Brain microvascular endothelial cell (primary cell): Measurements from ENCODE around the gene SLC12A6.

Experiments
- DNase-seq: peaks from one replicate; pipeline ENCODE4 v3.0.0-alpha.2; 2020
- H3K27ac ChIP-seq: fragments of 250-450 bp; sonication (Bioruptor Pico); 2 replicates; pipeline ENCODE4 v1.5.1; 2020; ENCODE audit warnings: mild to moderate bottlenecking, moderate library complexity
- H3K27me3 ChIP-seq: fragments of 250-450 bp; sonication (Bioruptor Pico); replicated peaks from 2 replicates; pipeline ENCODE4 v1.5.1; 2020; ENCODE audit warnings: mild to moderate bottlenecking
- H3K36me3 ChIP-seq: fragments of 250-450 bp; sonication (Bioruptor Pico); replicated peaks from 2 replicates; pipeline ENCODE4 v1.5.1; 2020; ENCODE audit warnings: mild to moderate bottlenecking
- H3K4me3 ChIP-seq: 2 replicates; pipeline ENCODE4 v1.5.1; 2011; ENCODE audit warnings: low read depth, mild to moderate bottlenecking, control low read depth, low read length, moderate library complexity
- in situ Hi-C: cut with HindIII; loops from 2 replicates; pipeline ENCODE4 v1.10.0; 2017; ENCODE audit warnings: low sequenced_read_pairs, low pct_ligation_motif_present
- TF ChIP-seq, protein P1 (sequence below): IDR thresholded peaks from 2 replicates; pipeline ENCODE4 v1.5.1; 2011; ENCODE audit warnings: low read depth, mild to moderate bottlenecking, moderate library complexity, low read length, control low read depth, inconsistent platforms; ENCODE audit errors: missing control alignments

Gene SLC12A6

DNA sequence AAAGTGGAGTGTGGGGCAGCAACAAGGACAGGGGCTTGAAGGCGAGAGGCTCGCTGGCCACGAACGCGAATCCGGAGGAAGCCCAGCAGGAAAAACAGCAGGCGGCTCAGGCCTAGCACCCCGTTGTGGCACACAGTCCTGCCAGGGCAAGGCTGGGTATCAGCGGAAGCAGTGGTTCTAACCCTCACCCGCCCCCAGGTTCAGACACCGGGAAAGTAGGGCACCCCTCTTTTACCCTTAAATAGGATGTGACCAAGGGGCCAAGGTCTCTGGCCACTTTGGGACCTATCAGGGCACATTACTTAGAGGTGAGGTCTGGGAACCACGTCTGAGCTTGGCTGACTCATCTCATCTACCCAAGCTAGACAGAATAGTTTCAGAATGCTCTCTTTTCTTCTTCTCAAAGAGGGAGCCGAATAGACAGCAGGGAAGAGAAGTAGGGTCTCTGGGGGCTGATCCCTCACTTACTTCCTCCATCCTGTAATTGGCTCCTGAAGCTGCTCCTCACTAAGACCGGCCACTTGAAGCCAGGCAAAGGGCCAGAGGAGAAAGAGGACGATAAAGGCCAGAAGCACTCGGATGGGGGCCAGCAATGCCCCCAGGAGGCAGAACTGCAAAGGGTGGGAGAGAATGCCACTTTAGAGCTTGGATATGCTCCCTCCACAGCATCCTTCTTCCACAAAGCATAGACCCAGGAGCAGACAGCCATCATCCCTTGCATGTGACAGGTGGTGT is 27.7 kb upstream of the SLC12A6 start:
- in situ Hi-C loops: no loop called here
- H3K4me3 ChIP-seq: peak overlapping the region; percentile 91

DNA sequence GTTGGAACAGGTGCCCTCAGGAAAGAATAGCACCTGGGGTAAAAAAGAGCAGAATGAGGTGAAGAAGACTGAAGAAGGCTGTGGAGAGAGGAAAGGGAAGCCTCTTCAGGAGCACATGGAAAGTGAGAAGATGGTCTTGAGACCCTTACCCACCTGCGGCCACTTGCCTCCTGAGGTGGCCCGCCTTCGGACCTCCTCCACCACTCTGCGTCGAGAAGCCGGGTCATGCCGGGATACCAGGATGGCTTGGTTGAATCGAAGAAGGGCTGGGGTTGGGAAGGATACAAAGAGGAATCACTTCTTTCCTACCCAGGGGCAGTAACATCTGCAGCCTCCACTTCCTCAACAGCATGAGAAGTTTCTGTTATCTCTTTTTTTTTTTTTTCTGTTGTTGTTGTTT is 26.5 kb upstream of the SLC12A6 start:
- Histone ChIP-seq H3K36me3 (peaks cover 39% of the 10 kb centered on the region), H3K4me3 (no peak overlapping the region), H3K27me3 (no peaks in the 10 kb centered on the region), H3K27ac (no peak overlapping the region)
- in situ Hi-C loops: no loop called here
- DNase-seq: no peak
- TF ChIP-seq, protein P1, sequence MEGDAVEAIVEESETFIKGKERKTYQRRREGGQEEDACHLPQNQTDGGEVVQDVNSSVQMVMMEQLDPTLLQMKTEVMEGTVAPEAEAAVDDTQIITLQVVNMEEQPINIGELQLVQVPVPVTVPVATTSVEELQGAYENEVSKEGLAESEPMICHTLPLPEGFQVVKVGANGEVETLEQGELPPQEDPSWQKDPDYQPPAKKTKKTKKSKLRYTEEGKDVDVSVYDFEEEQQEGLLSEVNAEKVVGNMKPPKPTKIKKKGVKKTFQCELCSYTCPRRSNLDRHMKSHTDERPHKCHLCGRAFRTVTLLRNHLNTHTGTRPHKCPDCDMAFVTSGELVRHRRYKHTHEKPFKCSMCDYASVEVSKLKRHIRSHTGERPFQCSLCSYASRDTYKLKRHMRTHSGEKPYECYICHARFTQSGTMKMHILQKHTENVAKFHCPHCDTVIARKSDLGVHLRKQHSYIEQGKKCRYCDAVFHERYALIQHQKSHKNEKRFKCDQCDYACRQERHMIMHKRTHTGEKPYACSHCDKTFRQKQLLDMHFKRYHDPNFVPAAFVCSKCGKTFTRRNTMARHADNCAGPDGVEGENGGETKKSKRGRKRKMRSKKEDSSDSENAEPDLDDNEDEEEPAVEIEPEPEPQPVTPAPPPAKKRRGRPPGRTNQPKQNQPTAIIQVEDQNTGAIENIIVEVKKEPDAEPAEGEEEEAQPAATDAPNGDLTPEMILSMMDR: no peak

More for the DNA sequence above, 27.7 kb upstream of the SLC12A6 start:
- no peak for DNase-seq
- Histone ChIP-seq H3K27ac (no peak overlapping the region), H3K27me3 (no peaks in the 10 kb centered on the region), H3K36me3 (peaks cover 32% of the 10 kb centered on the region)
- TF ChIP-seq, protein P1: no peak

DNA sequence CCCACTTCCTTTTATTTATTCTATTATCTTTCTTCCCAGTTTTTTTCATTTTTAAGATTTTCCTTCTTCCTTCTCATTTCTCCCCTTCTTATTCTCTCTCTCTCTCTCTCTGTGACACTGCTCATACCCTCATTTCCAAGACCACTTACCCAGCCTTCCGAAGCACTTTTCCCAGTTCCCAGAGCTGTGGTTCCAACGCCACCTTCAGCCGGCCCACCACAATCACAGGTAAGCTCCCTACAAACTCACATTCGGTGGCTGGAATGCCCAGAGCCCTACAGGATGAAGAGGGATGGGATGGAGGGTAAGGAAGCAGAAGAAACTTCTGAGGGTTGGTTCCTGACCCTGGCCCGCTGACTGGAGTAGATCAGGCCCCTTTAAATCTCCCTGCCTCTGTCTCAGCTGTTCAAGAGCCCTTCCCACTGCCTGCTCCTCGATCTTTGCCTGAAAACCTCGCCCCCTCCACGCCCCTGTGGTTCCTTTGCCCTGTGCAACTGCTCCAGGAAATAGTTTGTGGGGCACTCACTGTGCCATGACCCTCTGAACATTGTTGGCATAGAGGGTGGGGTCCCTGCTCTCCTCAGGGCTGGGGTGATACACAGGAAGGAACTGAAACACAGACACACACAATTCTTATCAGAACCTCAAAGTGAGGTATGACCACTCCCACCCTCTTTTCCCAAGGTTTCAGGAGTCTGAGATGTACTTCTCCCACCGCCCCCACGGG is 24.6 kb upstream of the SLC12A6 start:
- Histone ChIP-seq H3K27ac (no peak overlapping the region), H3K4me3 (no peak overlapping the region), H3K27me3 (no peaks in the 10 kb centered on the region), H3K36me3 (peaks cover 41% of the 10 kb centered on the region)
- in situ Hi-C loops: no loop called here
- TF ChIP-seq, protein P1: no peak
- DNase-seq: no peak

DNA sequence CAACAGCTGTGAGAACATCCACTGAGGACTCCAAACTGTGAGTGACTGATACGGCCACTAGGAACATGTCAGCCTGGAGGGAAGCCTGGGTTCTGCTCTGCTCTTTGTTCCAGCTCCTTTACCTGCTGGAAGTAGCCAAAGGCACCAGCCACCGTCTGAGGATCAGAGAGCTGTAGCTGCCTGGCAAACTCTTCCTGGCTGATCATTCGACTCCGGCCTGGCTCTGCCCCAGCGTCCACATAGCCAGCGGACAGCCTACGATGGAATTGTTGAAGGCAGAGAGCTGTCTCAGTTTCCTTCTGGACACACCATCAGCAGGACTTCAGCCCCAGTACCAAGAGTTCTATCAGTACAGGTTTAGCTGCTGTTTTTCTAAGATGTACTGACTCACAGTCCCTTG is 23.7 kb upstream of the SLC12A6 start:
- H3K36me3 ChIP-seq: peaks cover 41% of the 10 kb centered on the region
- H3K27ac ChIP-seq: no peak overlapping the region
- no peaks in the 10 kb centered on the region for H3K27me3 ChIP-seq
- TF ChIP-seq, protein P1: no peak
- no peak overlapping the region for H3K4me3 ChIP-seq
- no peak for DNase-seq
- in situ Hi-C loops: no loop called here

DNA sequence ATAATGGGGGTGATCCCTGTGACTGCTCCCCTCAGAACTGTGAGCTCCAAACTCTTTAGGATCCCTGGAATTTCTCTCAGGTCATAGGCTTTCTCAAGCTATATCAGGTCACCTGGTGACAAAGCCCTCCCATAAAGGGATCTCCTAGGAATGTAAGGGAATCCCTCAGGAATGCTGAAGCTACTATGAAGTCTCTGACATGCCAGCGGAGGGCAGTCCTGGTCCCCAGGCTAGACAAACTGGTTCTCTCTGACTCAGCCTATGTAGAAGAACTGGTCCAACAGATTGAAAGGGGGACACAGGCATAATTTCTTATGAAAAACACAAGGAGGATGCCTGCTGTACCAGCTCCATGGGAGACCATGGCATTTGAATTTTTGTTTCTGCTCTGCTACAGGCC is 22.7 kb upstream of the SLC12A6 start:
- TF ChIP-seq, protein P1: no peak
- Histone ChIP-seq H3K4me3 (no peak overlapping the region), H3K27ac (no peak overlapping the region), H3K27me3 (no peaks in the 10 kb centered on the region), H3K36me3 (peaks cover 43% of the 10 kb centered on the region)
- in situ Hi-C loops: no loop called here
- no peak for DNase-seq

DNA sequence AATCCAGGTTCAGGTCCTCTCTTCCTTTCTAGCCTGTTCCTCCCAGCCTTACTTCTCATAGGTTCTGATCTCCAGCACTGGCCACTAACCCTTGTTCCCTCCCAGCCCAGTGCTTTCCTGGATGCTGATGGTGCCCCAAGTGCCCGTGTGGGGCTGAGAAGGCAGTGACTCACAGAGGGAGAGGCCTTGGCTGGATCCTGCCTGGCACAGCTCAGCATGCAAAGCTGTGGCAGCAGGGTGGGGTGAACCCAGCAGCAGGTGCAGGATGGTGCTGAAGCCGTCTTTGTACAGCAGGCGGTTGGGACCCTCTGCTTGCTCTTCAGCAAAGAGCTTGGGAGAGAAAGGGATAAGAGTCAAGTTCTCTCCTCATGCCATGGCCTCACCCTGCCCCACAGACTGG is 21.8 kb upstream of the SLC12A6 start:
- Histone ChIP-seq H3K4me3 (no peak overlapping the region), H3K36me3 (peaks cover 44% of the 10 kb centered on the region), H3K27me3 (no peaks in the 10 kb centered on the region), H3K27ac (no peak overlapping the region)
- no peak for DNase-seq
- in situ Hi-C loops: no loop called here
- TF ChIP-seq, protein P1: no peak
